GM10248 (cell line): ENCODE measurements around the gene TMEM132E.
"Not testable (repeated sequence)": the region's sequence is repeated elsewhere in the genome, so short reads cannot be mapped to it uniquely, and the experiment has no call there.

ENCODE experiments used
- CTCF ChIA-PET: fragments of 300-600 bp; sonication (Branson Sonifier 250); formaldehyde crosslinking; extraction: SDS; loops from one replicate; lab custom pipeline; 2021; ENCODE audit warnings: antibody characterized with exemption; lab: Yijun Ruan, JAX
- POLR2A ChIA-PET: fragments of 350-650 bp; sonication (Branson Sonifier 250); formaldehyde crosslinking; extraction: SDS; loops from one replicate; lab custom pipeline; 2020; ENCODE audit warnings: antibody characterized with exemption; lab: Yijun Ruan, JAX
- DNase-seq: peaks from one replicate; pipeline ENCODE4 v3.0.0; 2012; ENCODE audit errors: extremely low spot score
- TF ChIP-seq, protein P1 (sequence below): IDR thresholded peaks from 2 replicates; pipeline ENCODE4 v1.5.1; 2012; ENCODE audit warnings: mild to moderate bottlenecking, low read depth; ENCODE audit errors: extremely low read depth, missing control alignments, control extremely low read depth

TMEM132E gene, protein sequence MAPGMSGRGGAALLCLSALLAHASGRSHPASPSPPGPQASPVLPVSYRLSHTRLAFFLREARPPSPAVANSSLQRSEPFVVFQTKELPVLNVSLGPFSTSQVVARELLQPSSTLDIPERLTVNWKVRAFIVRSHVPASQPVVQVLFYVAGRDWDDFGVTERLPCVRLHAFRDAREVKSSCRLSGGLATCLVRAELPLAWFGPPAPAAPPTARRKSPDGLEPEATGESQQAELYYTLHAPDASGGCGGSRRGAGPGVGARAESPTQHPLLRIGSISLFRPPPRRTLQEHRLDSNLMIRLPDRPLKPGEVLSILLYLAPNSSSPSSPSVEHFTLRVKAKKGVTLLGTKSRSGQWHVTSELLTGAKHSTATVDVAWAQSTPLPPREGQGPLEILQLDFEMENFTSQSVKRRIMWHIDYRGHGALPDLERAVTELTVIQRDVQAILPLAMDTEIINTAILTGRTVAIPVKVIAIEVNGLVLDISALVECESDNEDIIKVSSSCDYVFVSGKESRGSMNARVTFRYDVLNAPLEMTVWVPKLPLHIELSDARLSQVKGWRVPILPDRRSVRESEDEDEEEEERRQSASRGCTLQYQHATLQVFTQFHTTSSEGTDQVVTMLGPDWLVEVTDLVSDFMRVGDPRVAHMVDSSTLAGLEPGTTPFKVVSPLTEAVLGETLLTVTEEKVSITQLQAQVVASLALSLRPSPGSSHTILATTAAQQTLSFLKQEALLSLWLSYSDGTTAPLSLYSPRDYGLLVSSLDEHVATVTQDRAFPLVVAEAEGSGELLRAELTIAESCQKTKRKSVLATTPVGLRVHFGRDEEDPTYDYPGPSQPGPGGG (N-terminal part only)

GRCh38 chr17:34579017-34579946 lies at the start of gene TMEM132E:
TSS of gene TMEM132E (plus strand) at chr17:34579582. CDS start at chr17:34581077, 1,495 bp downstream.
- TF ChIP-seq, protein P1, sequence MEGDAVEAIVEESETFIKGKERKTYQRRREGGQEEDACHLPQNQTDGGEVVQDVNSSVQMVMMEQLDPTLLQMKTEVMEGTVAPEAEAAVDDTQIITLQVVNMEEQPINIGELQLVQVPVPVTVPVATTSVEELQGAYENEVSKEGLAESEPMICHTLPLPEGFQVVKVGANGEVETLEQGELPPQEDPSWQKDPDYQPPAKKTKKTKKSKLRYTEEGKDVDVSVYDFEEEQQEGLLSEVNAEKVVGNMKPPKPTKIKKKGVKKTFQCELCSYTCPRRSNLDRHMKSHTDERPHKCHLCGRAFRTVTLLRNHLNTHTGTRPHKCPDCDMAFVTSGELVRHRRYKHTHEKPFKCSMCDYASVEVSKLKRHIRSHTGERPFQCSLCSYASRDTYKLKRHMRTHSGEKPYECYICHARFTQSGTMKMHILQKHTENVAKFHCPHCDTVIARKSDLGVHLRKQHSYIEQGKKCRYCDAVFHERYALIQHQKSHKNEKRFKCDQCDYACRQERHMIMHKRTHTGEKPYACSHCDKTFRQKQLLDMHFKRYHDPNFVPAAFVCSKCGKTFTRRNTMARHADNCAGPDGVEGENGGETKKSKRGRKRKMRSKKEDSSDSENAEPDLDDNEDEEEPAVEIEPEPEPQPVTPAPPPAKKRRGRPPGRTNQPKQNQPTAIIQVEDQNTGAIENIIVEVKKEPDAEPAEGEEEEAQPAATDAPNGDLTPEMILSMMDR, result no peak
- no peak for DNase-seq
- POLR2A ChIA-PET, result no interaction called here
- CTCF ChIA-PET, result no interaction called here

DNA sequence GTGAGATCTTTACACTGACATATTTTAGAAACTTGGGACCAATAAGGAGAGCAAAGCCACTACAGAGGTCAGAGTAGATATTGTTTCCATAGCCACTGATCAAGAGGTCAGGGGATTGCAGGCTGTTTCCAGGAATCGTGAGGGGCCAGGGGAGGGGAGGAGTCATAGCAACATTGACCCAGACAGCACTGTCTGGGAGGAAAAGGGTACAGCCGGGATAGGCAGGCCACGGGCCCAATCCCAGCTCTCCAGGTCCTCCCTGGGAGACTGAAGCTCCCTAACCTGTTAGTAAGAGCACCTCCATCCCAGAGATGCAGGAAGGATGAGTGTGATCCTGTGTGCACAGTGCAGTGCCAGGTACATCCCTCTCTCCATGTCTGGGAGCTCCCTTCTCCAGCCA lies 48.5 kb upstream of the TMEM132E start:
- POLR2A ChIA-PET, result no interaction called here

DNA sequence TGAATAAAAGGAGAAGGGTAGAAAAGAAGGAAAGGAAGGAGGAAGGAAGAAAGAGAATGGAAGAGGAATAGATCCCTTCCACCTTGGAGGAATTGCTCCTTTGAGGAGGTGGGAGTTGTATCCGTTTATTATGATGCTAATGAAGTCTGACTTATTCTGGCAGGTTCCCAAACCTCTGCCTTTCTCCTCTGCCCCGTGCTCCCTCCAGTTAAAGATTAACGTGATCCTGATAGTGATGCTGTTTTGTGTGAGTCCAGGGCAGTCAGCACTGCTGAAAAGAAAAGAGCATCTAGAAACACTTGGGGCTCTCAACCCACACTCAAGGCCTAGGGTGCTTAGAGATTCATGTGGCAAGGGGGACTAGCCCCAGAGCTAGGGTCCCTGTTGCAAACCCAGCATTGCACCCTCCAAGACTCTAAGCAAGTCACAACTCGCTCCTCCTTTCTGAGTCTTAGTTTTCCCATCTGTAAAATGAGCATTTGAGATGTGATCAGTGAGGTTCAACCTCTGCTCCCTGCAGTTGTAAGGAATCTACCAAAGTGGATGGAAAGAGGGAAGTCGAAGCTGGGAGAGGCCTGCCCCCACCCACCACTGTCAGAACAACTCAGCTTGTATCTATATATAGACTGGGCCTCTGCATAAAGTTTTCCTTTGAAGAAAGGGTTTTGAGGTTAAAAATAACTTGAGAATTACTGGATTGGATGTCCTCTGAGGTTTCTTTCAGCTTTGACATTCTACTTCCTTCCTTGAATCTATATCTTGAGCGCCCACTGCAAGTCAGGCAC lies 46.9 kb upstream of the TMEM132E start:
- TF ChIP-seq, protein P1, result no peak
- no peak for DNase-seq
- ChIA-PET POLR2A (no interaction called here), CTCF (interaction anchor here (0.8 to 1.9 kb wide), 4 partner anchors 10 to 191 kb away, joined by 3 to 5 read pairs (median 3); no protein-coding TSS in a partner anchor)

More for the DNA sequence above, 48.5 kb upstream of the TMEM132E start:
- no peak for DNase-seq
- CTCF ChIA-PET, result interaction anchor here (0.9 kb wide), 1 partner anchor 11 kb away, joined by 4 read pairs; no protein-coding TSS in a partner anchor
- TF ChIP-seq, protein P1, result no peak

DNA sequence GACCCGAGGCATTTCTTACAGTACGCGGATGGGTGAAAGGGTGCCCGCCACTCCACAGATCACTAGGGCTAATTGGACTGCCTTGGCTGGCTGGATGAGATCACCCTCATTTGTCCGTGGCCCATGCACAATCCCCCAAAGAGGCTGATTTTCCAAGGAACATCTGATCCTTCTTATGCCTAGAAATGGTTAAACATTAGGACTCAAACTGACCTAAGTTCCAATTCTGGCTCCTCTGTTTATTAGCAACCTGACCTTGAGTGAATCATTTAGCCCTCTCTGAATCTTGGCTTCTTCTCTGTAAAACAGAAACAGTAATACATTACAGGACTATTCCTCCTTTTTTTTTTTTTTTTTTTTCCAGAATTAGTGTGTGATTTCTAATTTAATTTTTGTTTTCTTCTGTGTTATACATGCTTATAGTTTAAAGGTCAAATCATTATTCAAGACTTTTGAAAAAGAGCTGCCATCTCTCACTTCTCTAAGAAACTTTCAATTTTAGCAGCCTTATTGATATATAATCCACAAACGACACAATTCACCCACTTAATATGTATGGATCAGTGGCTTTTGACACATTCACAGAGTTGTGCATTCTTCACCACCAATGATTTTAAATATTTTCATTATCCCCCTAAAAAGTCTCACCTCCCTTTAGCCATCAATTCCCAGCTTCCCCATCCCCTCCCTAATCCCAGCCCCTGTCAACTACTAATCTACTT lies 45.4 kb upstream of the TMEM132E start:
- DNase-seq, result no peak
- POLR2A ChIA-PET, result no interaction called here
- CTCF ChIA-PET, result no interaction called here
- TF ChIP-seq, protein P1, result no peak

GRCh38 chr17:34537445-34537844 lies 41.9 kb upstream of the TMEM132E start:
- no peak for DNase-seq
- CTCF ChIA-PET, result interaction anchor here (1.4 to 1.5 kb wide), 2 partner anchors 10 to 101 kb away, joined by 3 to 5 read pairs; no protein-coding TSS in a partner anchor
- TF ChIP-seq, protein P1, result no peak
- POLR2A ChIA-PET, result no interaction called here

DNA sequence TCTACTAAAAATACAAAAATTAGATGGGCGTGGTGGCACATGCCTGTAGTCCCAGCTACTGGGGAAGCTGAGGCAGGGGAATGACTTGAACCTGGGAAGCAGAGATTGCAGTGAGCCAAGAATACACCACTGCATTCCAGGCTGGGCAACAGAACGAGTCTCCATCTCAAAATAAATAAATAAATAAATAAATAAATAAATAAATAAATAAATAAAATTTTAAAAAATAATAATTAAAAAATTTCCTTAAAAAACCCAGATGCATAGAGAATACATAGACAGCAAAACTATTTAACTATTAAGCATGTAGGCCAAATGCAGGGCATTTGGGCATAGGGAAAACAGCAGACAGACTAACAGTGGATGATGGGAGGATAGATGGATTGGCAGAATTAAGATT lies 40.8 kb upstream of the TMEM132E start:
- CTCF ChIA-PET, POLR2A ChIA-PET, DNase-seq: not testable (repeated sequence)
